Amygdala (tissue), 56 donors: Measurements from ENCODE around the gene SNX1.

Experiments used
- DNase-seq, 56 donors: peaks; one replicate each; lab custom pipeline; 2025; lab: John Stamatoyannopoulos, UW

Gene SNX1

GRCh38 chr15:64144192-64144564 is 48.4 kb downstream of the SNX1 start:
- no peak for DNase-seq

GRCh38 chr15:64144565-64145281 is 48.9 kb downstream of the SNX1 start:
- peak in 22 of 56 donors; percentile 26 to 73 (median 44) for DNase-seq

DNA sequence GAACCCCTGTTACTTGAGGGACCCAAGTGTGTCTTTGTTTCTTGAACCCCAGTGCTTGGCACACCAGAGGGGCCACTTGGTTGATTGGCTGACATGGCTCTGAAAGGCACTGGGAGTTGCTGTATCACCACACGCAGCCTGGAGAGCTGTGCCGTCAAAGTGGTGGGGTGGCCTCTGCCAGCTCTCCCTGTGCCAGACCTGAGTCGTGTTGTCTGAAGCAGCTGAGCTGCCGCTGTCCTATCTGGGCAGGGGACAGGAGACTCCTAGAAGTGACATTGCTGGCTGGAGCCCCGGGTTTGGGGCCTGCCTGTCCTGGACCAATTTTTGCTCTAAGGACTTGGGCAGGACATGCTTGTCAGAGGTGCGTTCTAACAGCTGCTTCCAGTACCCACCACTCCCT is 50.3 kb downstream of the SNX1 start:
- DNase-seq: peak in 2 of 56 donors; percentile 28 to 32

GRCh38 chr15:64146520-64146884 is 50.7 kb downstream of the SNX1 start:
- no peak for DNase-seq

DNA sequence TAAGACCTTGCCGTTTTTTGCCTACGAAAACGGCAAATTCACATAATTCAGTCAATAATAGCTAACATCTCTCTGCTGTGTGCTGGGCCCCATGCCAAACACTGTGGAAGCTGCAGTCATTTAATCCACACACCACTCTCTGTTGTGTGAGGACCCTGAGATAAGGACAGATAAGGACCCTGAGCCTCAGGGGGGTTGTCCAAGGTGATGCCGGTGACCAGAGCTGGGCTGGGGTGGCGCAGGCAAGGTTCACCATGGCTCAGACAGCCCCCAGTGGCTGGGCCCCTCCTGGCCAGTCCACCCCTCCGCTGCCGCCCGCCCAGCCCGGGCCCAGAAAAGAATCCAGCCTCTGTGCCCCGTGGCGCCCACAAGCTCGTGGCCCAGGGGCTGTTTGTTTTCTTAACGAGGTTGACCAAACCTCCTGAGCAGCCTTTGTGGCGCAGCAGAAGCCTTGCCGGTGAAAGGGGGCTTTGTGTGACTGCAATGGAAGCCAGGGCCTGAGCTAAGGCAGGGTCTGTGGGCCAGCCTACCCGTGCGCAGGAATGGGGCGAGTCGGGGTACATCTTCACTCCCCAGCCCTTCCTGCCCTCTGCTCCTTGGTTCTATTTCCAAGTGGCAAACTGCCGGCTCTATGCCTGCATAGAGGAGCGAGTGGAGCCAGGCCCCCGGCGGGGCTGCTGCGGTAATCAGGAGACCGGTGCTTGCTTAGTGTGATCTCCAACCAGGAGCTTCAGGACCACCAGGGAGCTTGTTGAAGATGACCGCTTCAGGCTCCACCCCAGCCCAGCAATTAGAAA is 51.3 kb downstream of the SNX1 start:
- peak in 32 of 56 donors; percentile 17 to 68 (median 53) for DNase-seq

- DNase-seq: no peak
Observed at GRCh38 chr15:64148168-64148567, 52.4 kb downstream of the SNX1 start.

DNA sequence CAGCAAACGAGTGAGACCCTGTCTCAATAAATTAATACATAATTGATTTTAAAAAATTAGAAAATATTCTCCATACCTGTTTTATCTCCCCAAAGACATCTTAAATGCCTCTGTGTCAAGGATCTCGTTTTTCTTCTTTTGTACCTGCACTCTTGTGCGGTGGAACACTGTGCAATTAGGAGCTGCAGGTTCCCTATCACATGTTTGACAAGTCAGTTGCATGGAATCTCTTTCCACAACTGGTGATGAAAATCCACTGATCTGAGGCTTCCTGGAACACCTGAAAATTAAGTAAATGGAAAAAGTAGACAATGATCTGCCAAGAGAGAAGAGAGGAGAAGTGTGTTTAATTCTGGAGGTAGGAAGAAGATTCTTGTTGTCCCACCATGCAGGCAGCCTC is 52.8 kb downstream of the SNX1 start:
- DNase-seq: no peak

GRCh38 chr15:64149424-64149823 is 53.6 kb downstream of the SNX1 start:
- peak in 3 of 56 donors; percentile 17 to 31 (median 27) for DNase-seq

- DNase-seq: peak in 6 of 56 donors; percentile 22 to 43 (median 36)
Observed at GRCh38 chr15:64149893-64150578, 54.3 kb downstream of the SNX1 start.

- peak in 1 of 56 donors; percentile 44 for DNase-seq
Observed at GRCh38 chr15:64151727-64152506, 56.1 kb downstream of the SNX1 start, which contains the start of gene SNX22. Gene SNX22, plus strand, starts transcription at chr15:64151731. Its CDS starts 45 bp downstream, at chr15:64151776.

GRCh38 chr15:64152507-64153387 is 57.0 kb downstream of the SNX1 start:
- no peak for DNase-seq

GRCh38 chr15:64153480-64154367 is 57.9 kb downstream of the SNX1 start:
- peak; percentile 61 to 96 (median 85) for DNase-seq

DNA sequence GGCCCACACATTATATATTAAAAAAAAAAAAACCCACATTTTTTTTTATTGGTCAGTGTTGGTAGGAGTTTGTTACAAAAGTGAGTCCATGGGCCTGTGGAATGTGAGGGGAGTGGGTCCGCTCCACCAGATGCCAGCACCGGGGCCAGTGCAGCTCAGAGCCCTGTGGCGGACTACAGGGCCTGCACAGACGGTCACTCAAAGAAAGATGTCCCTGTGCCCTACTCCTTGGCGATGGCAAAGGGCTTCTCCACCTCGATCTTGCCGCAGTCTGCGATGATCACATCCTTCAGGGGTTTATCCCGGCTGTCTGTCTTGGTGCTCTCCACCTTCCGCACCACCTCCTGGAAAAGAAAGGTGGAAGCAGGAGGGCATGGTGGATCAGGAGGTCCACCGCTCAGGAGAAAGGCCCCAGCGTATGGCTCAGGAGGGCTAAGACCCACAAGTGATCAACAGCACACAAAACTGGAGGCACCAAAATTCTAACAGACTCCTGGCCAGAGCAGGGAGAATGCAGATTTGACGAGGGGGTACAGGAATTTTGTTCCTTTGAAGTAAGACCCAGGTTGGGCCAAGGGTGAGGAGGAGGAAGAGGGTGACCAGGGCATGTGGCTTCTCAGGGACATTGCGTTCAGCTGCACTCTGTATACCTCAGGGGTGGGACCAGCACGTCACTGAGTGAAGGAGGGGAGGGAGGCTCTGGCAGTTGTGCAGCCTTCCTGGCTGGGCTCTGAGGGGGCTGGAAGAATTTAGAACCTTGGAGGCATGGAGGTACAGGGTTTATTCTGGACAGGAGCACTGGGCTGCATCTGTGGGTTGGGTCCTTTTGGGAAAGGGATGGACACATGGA is 60.2 kb downstream of the SNX1 start:
- no peak for DNase-seq

DNA sequence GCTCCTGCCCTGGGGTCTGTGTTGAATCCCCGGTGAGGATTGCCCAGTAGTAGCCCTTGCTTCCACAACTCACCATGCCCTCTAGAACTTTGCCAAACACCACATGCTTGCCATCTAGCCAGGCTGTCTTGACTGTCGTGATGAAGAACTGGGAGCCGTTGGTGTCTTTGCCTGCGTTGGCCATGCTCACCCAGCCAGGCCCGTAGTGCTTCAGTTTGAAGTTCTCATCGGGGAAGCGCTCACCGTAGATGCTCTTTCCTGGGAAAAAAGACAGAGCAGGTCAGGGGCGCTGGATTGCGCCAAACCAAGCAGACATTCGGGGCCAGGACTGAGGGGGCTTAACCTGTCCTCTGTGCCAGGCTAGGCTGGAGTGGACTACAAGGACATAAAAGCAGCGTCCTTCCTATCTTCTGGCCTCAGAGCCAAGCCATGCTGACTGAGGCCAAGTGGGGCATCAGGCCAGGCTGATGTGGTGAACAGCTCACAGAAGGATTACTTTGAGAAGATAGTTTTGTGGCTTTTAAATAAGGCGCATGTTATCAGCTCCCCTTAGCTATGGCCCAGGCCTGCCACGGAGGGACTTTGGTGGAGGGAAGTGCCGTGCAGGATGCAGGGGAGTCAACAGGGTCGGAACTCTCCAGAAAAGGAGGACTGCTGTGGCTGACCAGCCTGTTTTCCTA is 61.0 kb downstream of the SNX1 start:
- no peak for DNase-seq

- no peak for DNase-seq
Observed at GRCh38 chr15:64157599-64158125, 61.9 kb downstream of the SNX1 start.

DNA sequence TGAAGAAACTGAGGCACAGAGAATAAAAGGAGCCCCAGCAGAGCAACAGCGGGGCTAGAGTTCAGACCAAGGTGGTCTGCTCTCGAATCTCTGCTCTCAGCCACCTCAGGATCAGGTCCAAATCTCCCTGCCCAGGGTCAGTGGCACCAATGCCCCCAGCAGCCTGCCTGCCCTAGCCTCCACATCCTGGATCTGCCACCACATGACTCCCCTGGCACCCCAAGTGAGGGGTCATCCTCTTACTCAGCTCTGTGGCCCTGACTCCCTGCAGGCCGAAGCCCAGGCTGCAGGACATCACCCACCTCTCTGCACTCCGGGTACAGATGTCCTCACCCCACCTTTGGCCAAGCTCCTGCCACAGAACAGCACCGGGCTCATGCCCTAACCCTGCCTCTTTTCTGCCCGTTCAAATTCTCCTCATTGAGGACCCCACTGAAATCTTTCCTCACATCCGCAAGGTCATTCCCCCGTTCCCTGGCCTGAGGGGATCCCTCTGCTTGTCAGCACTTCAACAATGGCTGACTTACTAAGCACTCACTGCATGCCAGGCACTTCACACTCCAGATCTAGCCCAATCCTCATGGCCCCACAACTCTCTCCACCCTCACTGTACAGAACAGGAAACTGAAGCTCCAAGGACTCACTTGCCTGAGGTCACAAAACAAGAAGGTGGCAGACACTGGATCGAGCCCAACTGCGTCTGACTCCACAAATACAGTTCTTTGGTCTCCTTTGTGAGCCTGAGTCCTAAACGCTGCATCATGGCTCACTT is 62.8 kb downstream of the SNX1 start:
- no peak for DNase-seq
